SK-N-SH (cell line): ENCODE data around the gene CADM2. TPM values are rescaled to one million over a fixed set of nuclear protein-coding genes. Genes with fewer than 3 reads are reported as not detected.

ENCODE experiments used
- CTCF ChIA-PET: fragments of 300-600, 350-600 bp; formaldehyde crosslinking; extraction: SDS; loops from one replicate; lab custom pipeline; 2021; lab: Yijun Ruan, JAX
- POLR2A ChIA-PET: fragments of 350-600 bp; sonication (Branson Sonifier 250); formaldehyde crosslinking; extraction: SDS; loops from one replicate; lab custom pipeline; 2020; ENCODE audit warnings: antibody characterized with exemption, inconsistent platforms; lab: Yijun Ruan, JAX
- DNase-seq: peaks from one replicate; pipeline ENCODE4 v3.0.0; 2012
- H2AFZ ChIP-seq: fragments of 200-600 bp; sonication (generic); 2 replicates; pipeline ENCODE4 v1.8.1; 2016; ENCODE audit warnings: antibody characterized with exemption, mild to moderate bottlenecking, low read depth
- H3F3A ChIP-seq: fragments of 200-600 bp; sonication (generic); replicated peaks from 2 replicates; pipeline ENCODE3; 2016; ENCODE audit warnings: antibody characterized with exemption, mild to moderate bottlenecking; ENCODE audit not compliant: insufficient read depth
- H3K27ac ChIP-seq, 2 experiments: fragments of 200-500 bp in 1 of 2; fragments of 200-600 bp in 1 of 2; sonication (Bioruptor generic) in 1 of 2; sonication (generic), shearing (Covaris generic) in 1 of 2; 2 replicates each; pipeline versions ENCODE4 v1.5.1 to v1.6.1; 2014 to 2016; ENCODE audit warnings: low read depth in 2 of 2, inconsistent platforms in 1 of 2, low read length in 1 of 2, mild to moderate bottlenecking in 1 of 2, mixed read lengths in 1 of 2
- H3K27me3 ChIP-seq: fragments of 200-600 bp; sonication (generic), shearing (Covaris generic); 2 replicates; pipeline ENCODE4 v1.6.1; 2016; ENCODE audit warnings: mixed run types; ENCODE audit not compliant: insufficient read depth
- H3K36me3 ChIP-seq, 2 experiments: fragments of 200-500 bp in 1 of 2; fragments of 200-600 bp in 1 of 2; sonication (Bioruptor generic) in 1 of 2; sonication (generic) in 1 of 2; replicated peaks in 1 of 2; 2 replicates each; pipeline versions ENCODE3 to v1.5.1; 2014 to 2016; ENCODE audit warnings: low read length in 1 of 2, mild to moderate bottlenecking in 1 of 2; ENCODE audit not compliant: insufficient read depth in 2 of 2, control insufficient read depth in 1 of 2
- H3K4me1 ChIP-seq, 2 experiments: fragments of 200-500 bp in 1 of 2; fragments of 200-600 bp in 1 of 2; sonication (Bioruptor generic) in 1 of 2; sonication (generic), shearing (Covaris generic) in 1 of 2; 2 replicates each; pipeline versions ENCODE4 v1.5.1 to v1.6.1; 2014 to 2016; ENCODE audit warnings: low read depth in 1 of 2, low read length in 1 of 2, mixed run types in 1 of 2; ENCODE audit not compliant: insufficient read depth in 2 of 2, control insufficient read depth in 1 of 2
- H3K4me2 ChIP-seq: fragments of 200-600 bp; sonication (generic), shearing (Covaris generic); 2 replicates; pipeline ENCODE4 v1.6.1; 2017; ENCODE audit warnings: mixed run types
- H3K4me3 ChIP-seq, 2 experiments: fragments of 200-500 bp in 1 of 2; fragments of 200-600 bp in 1 of 2; sonication (Bioruptor generic) in 1 of 2; sonication (generic), shearing (Covaris generic) in 1 of 2; 2 replicates each; pipeline versions ENCODE4 v1.5.1 to v1.8.1; 2014 to 2016; ENCODE audit warnings: low read depth in 2 of 2, inconsistent platforms in 1 of 2, low read length in 1 of 2, mild to moderate bottlenecking in 1 of 2, mixed read lengths in 1 of 2, moderate library complexity in 1 of 2
- H3K79me2 ChIP-seq: fragments of 200-600 bp; sonication (generic); 2 replicates; pipeline ENCODE4 v1.8.1; 2017; ENCODE audit warnings: mild to moderate bottlenecking; ENCODE audit not compliant: insufficient read depth
- H3K9ac ChIP-seq: fragments of 200-600 bp; sonication (generic); 2 replicates; pipeline ENCODE4 v1.6.1; 2017; ENCODE audit warnings: mixed run types
- H3K9me2 ChIP-seq: fragments of 200-600 bp; sonication (generic); 2 replicates; pipeline ENCODE4 v1.6.1; 2017; ENCODE audit warnings: mixed run types
- H3K9me3 ChIP-seq: fragments of 200-600 bp; sonication (generic); 2 replicates; pipeline ENCODE4 v1.6.1; 2017; ENCODE audit warnings: mixed run types, mild to moderate bottlenecking, moderate library complexity
- H4K20me1 ChIP-seq: fragments of 200-600 bp; sonication (generic); 2 replicates; pipeline ENCODE4 v1.6.1; 2017; ENCODE audit warnings: mild to moderate bottlenecking, mixed run types; ENCODE audit not compliant: insufficient read depth
- CHD2 ChIP-seq: fragments of 150-350 bp; IDR thresholded peaks from 2 replicates; pipeline ENCODE4 v1.6.1; 2018; ENCODE audit warnings: low read length; ENCODE audit not compliant: partially characterized antibody
- ELF1 ChIP-seq: IDR thresholded peaks from 2 replicates; pipeline ENCODE4 v1.4.0; 2012
- EZH2phosphoT487 ChIP-seq: fragments of 200-600 bp; sonication (generic); IDR thresholded peaks from 2 replicates; pipeline ENCODE4 v1.6.1; 2017; ENCODE audit warnings: low read depth, mixed run types, mild to moderate bottlenecking, antibody characterized with exemption, moderate library complexity, borderline replicate concordance
- FOSL2 ChIP-seq: IDR thresholded peaks from 2 replicates; pipeline ENCODE4 v1.4.0; 2012; ENCODE audit warnings: low read depth, mild to moderate bottlenecking, moderate library complexity, borderline replicate concordance
- FOXJ3 ChIP-seq: sonication (generic); formaldehyde crosslinking; IDR thresholded peaks from 2 replicates; pipeline ENCODE4 v1.5.1; 2020; ENCODE audit warnings: mild to moderate bottlenecking, missing genetic modification reagents
- GABPA ChIP-seq: IDR thresholded peaks from 2 replicates; pipeline ENCODE4 v1.4.0; 2012; ENCODE audit warnings: low read depth, mild to moderate bottlenecking
- JUND ChIP-seq: IDR thresholded peaks from 2 replicates; pipeline ENCODE4 v1.4.0; 2012
- MXI1 ChIP-seq: IDR thresholded peaks from 2 replicates; pipeline ENCODE4 v1.6.1; 2012; ENCODE audit warnings: mild to moderate bottlenecking, low read depth, low read length, improper control_type of control experiment
- NFIC ChIP-seq: IDR thresholded peaks from 2 replicates; pipeline ENCODE4 v1.4.0; 2012; ENCODE audit warnings: borderline replicate concordance
- NRF1 ChIP-seq: IDR thresholded peaks from 2 replicates; pipeline ENCODE4 v1.6.1; 2012; ENCODE audit warnings: low read depth, mild to moderate bottlenecking, low read length
- POLR2AphosphoS5 ChIP-seq: IDR thresholded peaks from 2 replicates; pipeline ENCODE4 v1.6.1; 2012; ENCODE audit warnings: low read depth, low read length
- RCOR1 ChIP-seq: fragments of 150-350 bp; IDR thresholded peaks from 2 replicates; pipeline ENCODE4 v1.6.1; 2017; ENCODE audit warnings: antibody characterized with exemption, low read length
- RFX5 ChIP-seq: IDR thresholded peaks from 2 replicates; pipeline ENCODE4 v1.6.1; 2012; ENCODE audit warnings: mild to moderate bottlenecking, improper control_type of control experiment, low read length
- RXRA ChIP-seq: IDR thresholded peaks from 2 replicates; pipeline ENCODE4 v1.4.0; 2012; ENCODE audit warnings: low read depth, mild to moderate bottlenecking, borderline replicate concordance
- SIN3A ChIP-seq: IDR thresholded peaks from 2 replicates; pipeline ENCODE4 v1.6.1; 2012; ENCODE audit warnings: low read depth, mild to moderate bottlenecking, low read length, moderate library complexity, borderline replicate concordance
- SMC3 ChIP-seq: IDR thresholded peaks from 2 replicates; pipeline ENCODE4 v1.6.1; 2012; ENCODE audit warnings: low read depth, low read length, improper control_type of control experiment
- TCF12 ChIP-seq: IDR thresholded peaks from 2 replicates; pipeline ENCODE4 v1.4.0; 2012
- TEAD4 ChIP-seq: IDR thresholded peaks from 2 replicates; pipeline ENCODE4 v1.4.0; 2012; ENCODE audit warnings: mild to moderate bottlenecking, borderline replicate concordance; ENCODE audit not compliant: insufficient read depth
- WGBS: methylation state at CpG from one replicate; pipeline ENCODE4 v1.1.6; 2017; ENCODE audit warnings: low lambda C conversion rate; 5-methylcytosine and 5-hydroxymethylcytosine counted together
- polyA plus RNA-seq, 3 experiments: library from polyadenylated mRNA; depleted of rRNA; stranded (reverse); fragments of >200 nt; gene quantifications; 2 replicates each; pipeline ENCODE4 v1.2.3, GENCODE V29; 2012
- TF ChIP-seq, protein P1 (sequence below): IDR thresholded peaks from 2 replicates; pipeline ENCODE4 v1.4.0; 2012; ENCODE audit warnings: low read depth, borderline replicate concordance
- TF ChIP-seq, protein P2 (sequence below): IDR thresholded peaks from 2 replicates; pipeline ENCODE4; 2012
- TF ChIP-seq, protein P3 (sequence below): IDR thresholded peaks from 2 replicates; pipeline ENCODE4 v1.4.0; 2012; ENCODE audit warnings: low read depth
- TF ChIP-seq, protein P4 (sequence below): IDR thresholded peaks from 2 replicates; pipeline ENCODE4 v1.6.1; 2012; ENCODE audit warnings: mild to moderate bottlenecking, low read depth, low read length, moderate library complexity

CADM2 gene
- polyA plus RNA-seq, 1 of the 3 experiments (the other 2 are of a cell fraction): 0.46 TPM

DNA sequence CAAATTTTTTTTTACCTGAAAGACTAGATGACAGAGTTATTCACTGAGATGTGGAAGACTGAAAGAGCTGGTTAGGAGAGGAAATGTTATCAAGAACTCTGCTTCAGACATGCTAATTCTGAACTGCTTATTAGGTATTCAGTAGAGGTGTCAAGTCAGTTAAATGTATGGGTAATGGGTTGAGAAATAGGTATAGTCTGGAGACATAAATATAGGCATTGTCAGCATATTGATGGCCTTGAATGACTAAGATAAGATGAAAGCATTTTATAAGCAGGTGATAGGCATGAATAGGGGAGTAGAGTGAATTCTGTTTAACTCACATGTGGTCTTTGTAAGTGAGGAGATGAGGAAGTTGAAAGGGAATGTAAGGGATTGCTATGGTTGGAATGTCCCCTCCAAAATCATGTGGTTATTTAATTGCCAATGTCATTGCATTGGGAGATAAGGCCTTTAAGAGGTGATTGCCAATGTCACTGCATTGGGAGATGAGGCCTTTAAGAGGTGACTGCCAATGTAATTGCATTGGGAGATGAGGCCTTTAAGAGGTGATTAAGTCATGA is 904.2 kb downstream of the CADM2 start:
- ChIA-PET CTCF (no interaction called here), POLR2A (no interaction called here)
- Histone ChIP-seq H3K9ac (no peak overlapping the region), H2AFZ (no peak overlapping the region), H3F3A (no peaks in the 10 kb centered on the region), H3K79me2 (no peaks in the 10 kb centered on the region), H4K20me1 (no peaks in the 10 kb centered on the region), H3K4me3 (no peak overlapping the region), H3K4me1 (no peaks in the 10 kb centered on the region; a peak in 1 of 4 replicates), H3K36me3 (no peaks in the 10 kb centered on the region), H3K9me2 (no peaks in the 10 kb centered on the region), H3K4me2 (no peak overlapping the region), H3K27me3 (no peaks in the 10 kb centered on the region), H3K27ac (no peak overlapping the region), H3K9me3 (no peaks in the 10 kb centered on the region)
- TF ChIP-seq RXRA: no peak
- TF ChIP-seq, protein P1, sequence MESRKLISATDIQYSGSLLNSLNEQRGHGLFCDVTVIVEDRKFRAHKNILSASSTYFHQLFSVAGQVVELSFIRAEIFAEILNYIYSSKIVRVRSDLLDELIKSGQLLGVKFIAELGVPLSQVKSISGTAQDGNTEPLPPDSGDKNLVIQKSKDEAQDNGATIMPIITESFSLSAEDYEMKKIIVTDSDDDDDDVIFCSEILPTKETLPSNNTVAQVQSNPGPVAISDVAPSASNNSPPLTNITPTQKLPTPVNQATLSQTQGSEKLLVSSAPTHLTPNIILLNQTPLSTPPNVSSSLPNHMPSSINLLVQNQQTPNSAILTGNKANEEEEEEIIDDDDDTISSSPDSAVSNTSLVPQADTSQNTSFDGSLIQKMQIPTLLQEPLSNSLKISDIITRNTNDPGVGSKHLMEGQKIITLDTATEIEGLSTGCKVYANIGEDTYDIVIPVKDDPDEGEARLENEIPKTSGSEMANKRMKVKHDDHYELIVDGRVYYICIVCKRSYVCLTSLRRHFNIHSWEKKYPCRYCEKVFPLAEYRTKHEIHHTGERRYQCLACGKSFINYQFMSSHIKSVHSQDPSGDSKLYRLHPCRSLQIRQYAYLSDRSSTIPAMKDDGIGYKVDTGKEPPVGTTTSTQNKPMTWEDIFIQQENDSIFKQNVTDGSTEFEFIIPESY: no peak
- TF ChIP-seq, protein P2, sequence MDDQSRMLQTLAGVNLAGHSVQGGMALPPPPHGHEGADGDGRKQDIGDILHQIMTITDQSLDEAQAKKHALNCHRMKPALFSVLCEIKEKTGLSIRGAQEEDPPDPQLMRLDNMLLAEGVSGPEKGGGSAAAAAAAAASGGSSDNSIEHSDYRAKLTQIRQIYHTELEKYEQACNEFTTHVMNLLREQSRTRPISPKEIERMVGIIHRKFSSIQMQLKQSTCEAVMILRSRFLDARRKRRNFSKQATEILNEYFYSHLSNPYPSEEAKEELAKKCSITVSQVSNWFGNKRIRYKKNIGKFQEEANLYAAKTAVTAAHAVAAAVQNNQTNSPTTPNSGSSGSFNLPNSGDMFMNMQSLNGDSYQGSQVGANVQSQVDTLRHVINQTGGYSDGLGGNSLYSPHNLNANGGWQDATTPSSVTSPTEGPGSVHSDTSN: no peak
- TF ChIP-seq, protein P3, sequence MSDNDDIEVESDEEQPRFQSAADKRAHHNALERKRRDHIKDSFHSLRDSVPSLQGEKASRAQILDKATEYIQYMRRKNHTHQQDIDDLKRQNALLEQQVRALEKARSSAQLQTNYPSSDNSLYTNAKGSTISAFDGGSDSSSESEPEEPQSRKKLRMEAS: no peak
- TF ChIP-seq POLR2AphosphoS5: no peak
- no peak for TF ChIP-seq NRF1
- no peak for TF ChIP-seq GABPA
- DNase-seq: no peak

DNA sequence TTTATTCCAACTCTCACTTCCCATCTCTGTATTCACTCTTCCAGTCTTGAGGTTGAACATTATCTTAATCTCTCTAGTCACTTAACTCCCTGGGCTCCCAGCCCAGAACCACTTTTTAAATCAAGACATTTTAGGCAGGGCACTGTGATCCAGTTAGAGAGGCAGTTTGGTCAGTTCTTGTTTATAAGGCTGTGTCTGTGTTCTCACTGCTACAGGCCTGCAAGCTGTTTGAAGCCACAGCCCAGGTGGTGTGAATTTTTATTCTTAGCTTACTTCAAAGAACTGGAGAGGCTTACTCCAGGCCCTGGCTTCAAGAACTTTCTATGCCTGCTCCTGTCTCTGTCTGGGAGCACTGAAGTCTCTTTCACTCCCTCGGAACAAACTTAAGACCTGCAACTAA is 906.1 kb downstream of the CADM2 start:
- no peak overlapping the region for H2AFZ ChIP-seq
- ChIA-PET CTCF (interaction anchor here (1.3 kb wide), 1 partner anchor 16 kb away, joined by 3 read pairs; no protein-coding TSS in a partner anchor), POLR2A (no interaction called here)
- no peak overlapping the region for H3K9ac ChIP-seq
- no peaks in the 10 kb centered on the region for H3K9me3 ChIP-seq
- H4K20me1 ChIP-seq: no peaks in the 10 kb centered on the region
- no peaks in the 10 kb centered on the region for H3F3A ChIP-seq
- no peaks in the 10 kb centered on the region for H3K27me3 ChIP-seq
- no peaks in the 10 kb centered on the region; a peak in 1 of 4 replicates for H3K4me1 ChIP-seq
- no peak overlapping the region for H3K27ac ChIP-seq
- no peaks in the 10 kb centered on the region for H3K36me3 ChIP-seq
- 23% methylated on average over 1 of the region's 1 CpG for WGBS
- H3K4me3 ChIP-seq: no peak overlapping the region
- DNase-seq: no peak
- H3K4me2 ChIP-seq: no peak overlapping the region
- H3K79me2 ChIP-seq: no peaks in the 10 kb centered on the region
- no peaks in the 10 kb centered on the region for H3K9me2 ChIP-seq
- TF ChIP-seq FOSL2 (no peak), MXI1 (no peak), POLR2AphosphoS5 (no peak), JUND (no peak), CHD2 (no peak), RFX5 (no peak), SMC3 (no peak), TEAD4 (no peak), NFIC (no peak), SIN3A (no peak), FOXJ3 (CRISPR knock-in tag) (no peak), RCOR1 (no peak), ELF1 (no peak), EZH2phosphoT487 (no peak), TCF12 (no peak)
- TF ChIP-seq, protein P4, sequence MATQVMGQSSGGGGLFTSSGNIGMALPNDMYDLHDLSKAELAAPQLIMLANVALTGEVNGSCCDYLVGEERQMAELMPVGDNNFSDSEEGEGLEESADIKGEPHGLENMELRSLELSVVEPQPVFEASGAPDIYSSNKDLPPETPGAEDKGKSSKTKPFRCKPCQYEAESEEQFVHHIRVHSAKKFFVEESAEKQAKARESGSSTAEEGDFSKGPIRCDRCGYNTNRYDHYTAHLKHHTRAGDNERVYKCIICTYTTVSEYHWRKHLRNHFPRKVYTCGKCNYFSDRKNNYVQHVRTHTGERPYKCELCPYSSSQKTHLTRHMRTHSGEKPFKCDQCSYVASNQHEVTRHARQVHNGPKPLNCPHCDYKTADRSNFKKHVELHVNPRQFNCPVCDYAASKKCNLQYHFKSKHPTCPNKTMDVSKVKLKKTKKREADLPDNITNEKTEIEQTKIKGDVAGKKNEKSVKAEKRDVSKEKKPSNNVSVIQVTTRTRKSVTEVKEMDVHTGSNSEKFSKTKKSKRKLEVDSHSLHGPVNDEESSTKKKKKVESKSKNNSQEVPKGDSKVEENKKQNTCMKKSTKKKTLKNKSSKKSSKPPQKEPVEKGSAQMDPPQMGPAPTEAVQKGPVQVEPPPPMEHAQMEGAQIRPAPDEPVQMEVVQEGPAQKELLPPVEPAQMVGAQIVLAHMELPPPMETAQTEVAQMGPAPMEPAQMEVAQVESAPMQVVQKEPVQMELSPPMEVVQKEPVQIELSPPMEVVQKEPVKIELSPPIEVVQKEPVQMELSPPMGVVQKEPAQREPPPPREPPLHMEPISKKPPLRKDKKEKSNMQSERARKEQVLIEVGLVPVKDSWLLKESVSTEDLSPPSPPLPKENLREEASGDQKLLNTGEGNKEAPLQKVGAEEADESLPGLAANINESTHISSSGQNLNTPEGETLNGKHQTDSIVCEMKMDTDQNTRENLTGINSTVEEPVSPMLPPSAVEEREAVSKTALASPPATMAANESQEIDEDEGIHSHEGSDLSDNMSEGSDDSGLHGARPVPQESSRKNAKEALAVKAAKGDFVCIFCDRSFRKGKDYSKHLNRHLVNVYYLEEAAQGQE: no peak
- TF ChIP-seq, protein P3: no peak
